HepG2 (cell line): Measurements from ENCODE around the gene FZD4. TPM values are rescaled to one million over a fixed set of nuclear protein-coding genes. Genes with fewer than 3 reads are reported as not detected.

Source experiments
- ATAC-seq: fragments of 200-7000 bp; cut with Tn5 transposase; 3 replicates; pipeline ENCODE4 v1.9.1; 2020; ENCODE audit warnings: mild to moderate bottlenecking, moderate library complexity
- BruUV-seq: library from RNA; stranded (reverse); fragments of 400-500 nt; replicated peaks from 2 replicates; lab custom pipeline; 2021; lab: Mats Ljungman, UMichigan
- CTCF ChIA-PET: fragments of 300-600 bp; formaldehyde crosslinking; extraction: SDS; loops from one replicate; lab custom pipeline; 2021; ENCODE audit warnings: low total read pairs, inconsistent platforms, low intra/inter-chr PET ratio; lab: Yijun Ruan, JAX
- POLR2A ChIA-PET: fragments of 350-600 bp; sonication (Branson Sonifier 250); formaldehyde crosslinking; loops from one replicate; lab custom pipeline; 2020; ENCODE audit warnings: antibody characterized with exemption, inconsistent platforms; lab: Yijun Ruan, JAX
- DNase-seq: peaks from one replicate; pipeline ENCODE4 v3.0.0-alpha.2; 2015; ENCODE audit warnings: low spot score
- FAIRE-seq: peaks from 3 replicates; lab custom pipeline; 2011; peaks lifted over from hg19 to GRCh38; lab: Jason Lieb, UNC
- H2AFZ ChIP-seq: one replicate; pipeline ENCODE4 v1.6.1; 2011; ENCODE audit warnings: low read length, inconsistent platforms
- H3K27ac ChIP-seq: fragments of 300-600 bp; 3 replicates; pipeline ENCODE4 v1.8.0; 2011; ENCODE audit warnings: mixed run types, mild to moderate bottlenecking, mixed read lengths, low read length, inconsistent platforms; ENCODE audit not compliant: insufficient read depth; ENCODE audit errors: extremely low read length
- H3K27me3 ChIP-seq, 2 experiments: fragments of 200-600 bp in 1 of 2; 2 replicates in 1 of 2; 3 replicates in 1 of 2; pipeline versions ENCODE4 v1.6.0 to v1.8.0; 2011; ENCODE audit warnings: low read length in 2 of 2, mild to moderate bottlenecking in 2 of 2, moderate library complexity in 2 of 2, inconsistent platforms in 1 of 2; ENCODE audit not compliant: insufficient read depth in 2 of 2, control insufficient read depth in 1 of 2
- H3K36me3 ChIP-seq, 2 experiments: fragments of 200-600 bp in 1 of 2; replicated peaks in 1 of 2; 2 replicates in 1 of 2; 3 replicates in 1 of 2; pipeline versions ENCODE4 v1.5.1 to v1.8.0; 2011; ENCODE audit warnings: low read length in 2 of 2, inconsistent platforms in 1 of 2; ENCODE audit not compliant: insufficient read depth in 2 of 2, control insufficient read depth in 1 of 2
- H3K4me1 ChIP-seq: 2 replicates; pipeline ENCODE4 v1.5.1; 2012; ENCODE audit warnings: low read length, inconsistent platforms; ENCODE audit not compliant: insufficient read depth
- H3K4me2 ChIP-seq: 2 replicates; pipeline ENCODE4 v1.6.0; 2011; ENCODE audit warnings: low read depth, low read length, inconsistent platforms
- H3K4me3 ChIP-seq, 3 experiments: fragments of 200-600 bp in 1 of 3; sonication (generic), shearing (Covaris generic) in 1 of 3; replicated peaks in 1 of 3; 2 replicates each; pipeline ENCODE4 v1.5.1; 2011 to 2016; ENCODE audit warnings: low read length in 3 of 3, inconsistent platforms in 2 of 3, low read depth in 2 of 3, mild to moderate bottlenecking in 2 of 3, control low read depth in 1 of 3, mixed read lengths in 1 of 3; ENCODE audit not compliant: insufficient read depth in 1 of 3
- H3K79me2 ChIP-seq: one replicate; pipeline ENCODE4 v1.6.1; 2011; ENCODE audit warnings: low read length, inconsistent platforms; ENCODE audit not compliant: insufficient read depth
- H3K9ac ChIP-seq: 2 replicates; pipeline ENCODE4 v1.6.0; 2011; ENCODE audit warnings: mild to moderate bottlenecking, low read depth, low read length, inconsistent platforms; ENCODE audit not compliant: insufficient read depth
- H3K9me3 ChIP-seq: 2 replicates; pipeline ENCODE4 v1.5.1; 2012; ENCODE audit warnings: mild to moderate bottlenecking, low read length
- H4K20me1 ChIP-seq: 2 replicates; pipeline ENCODE4 v1.6.0; 2011; ENCODE audit warnings: inconsistent platforms, mild to moderate bottlenecking, low read length, moderate library complexity; ENCODE audit not compliant: insufficient read depth
- CBX1 ChIP-seq: IDR thresholded peaks from one replicate; pipeline ENCODE4 v1.6.1; 2016; ENCODE audit warnings: antibody characterized with exemption, low read depth
- GATAD1 ChIP-seq: IDR thresholded peaks from 2 replicates; pipeline ENCODE4 v1.6.1; 2016; ENCODE audit warnings: missing genetic modification reagents, missing compliant biosample characterization
- MEF2D ChIP-seq: sonication (generic); formaldehyde crosslinking; IDR thresholded peaks from 2 replicates; pipeline ENCODE4 v1.5.1; 2020; ENCODE audit warnings: mild to moderate bottlenecking, missing genetic modification reagents
- NR2C2 ChIP-seq: sonication (generic); formaldehyde crosslinking; IDR thresholded peaks from 2 replicates; pipeline ENCODE4 v1.4.0; 2020; ENCODE audit warnings: missing genetic modification reagents, mild to moderate bottlenecking, moderate library complexity, borderline replicate concordance
- POLR2AphosphoS2 ChIP-seq: IDR thresholded peaks from 2 replicates; pipeline ENCODE4 v1.6.1; 2011; ENCODE audit warnings: low read depth, low read length, improper control_type of control experiment
- YEATS2 ChIP-seq: sonication (generic); formaldehyde crosslinking; IDR thresholded peaks from 2 replicates; pipeline ENCODE4 v1.4.0; 2020; ENCODE audit warnings: missing genetic modification reagents, borderline replicate concordance
- ZBTB7B ChIP-seq: sonication (generic); formaldehyde crosslinking; IDR thresholded peaks from 2 replicates; pipeline ENCODE4 v1.4.0; 2020; ENCODE audit warnings: missing genetic modification reagents
- ZMAT3 ChIP-seq: sonication (generic); formaldehyde crosslinking; conservative IDR thresholded peaks from 2 replicates; pipeline ENCODE4 v1.7.0; 2021; ENCODE audit warnings: missing genetic modification reagents
- ZNF552 ChIP-seq: sonication (generic); formaldehyde crosslinking; IDR thresholded peaks from 2 replicates; pipeline ENCODE4 v1.9.0; 2022; ENCODE audit warnings: missing genetic modification reagents, mild to moderate bottlenecking, borderline replicate concordance
- ZNF564 ChIP-seq: sonication (generic); formaldehyde crosslinking; IDR thresholded peaks from 2 replicates; pipeline ENCODE4 v1.8.1; 2023; ENCODE audit warnings: mild to moderate bottlenecking, missing genetic modification reagents
- ZNF703 ChIP-seq: sonication (generic); formaldehyde crosslinking; IDR thresholded peaks from 2 replicates; pipeline ENCODE4 v1.5.1; 2020; ENCODE audit warnings: missing genetic modification reagents, mild to moderate bottlenecking, moderate library complexity, borderline replicate concordance
- ZNF709 ChIP-seq: sonication (generic); formaldehyde crosslinking; IDR thresholded peaks from 2 replicates; pipeline ENCODE4 v1.5.0; 2020; ENCODE audit warnings: mild to moderate bottlenecking, missing genetic modification reagents
- ZNF775 ChIP-seq: sonication (generic); formaldehyde crosslinking; IDR thresholded peaks from 2 replicates; pipeline ENCODE4 v1.4.0; 2020; ENCODE audit warnings: missing genetic modification reagents, mild to moderate bottlenecking, moderate library complexity, borderline replicate concordance
- ZNF788 ChIP-seq: sonication (generic); formaldehyde crosslinking; IDR thresholded peaks from 2 replicates; pipeline ENCODE4 v1.5.0; 2020; ENCODE audit warnings: mild to moderate bottlenecking, missing genetic modification reagents, borderline replicate concordance
- WGBS: methylation state at CpG from one replicate; pipeline ENCODE4 v1.1.6; 2017; ENCODE audit warnings: low lambda C conversion rate; 5-methylcytosine and 5-hydroxymethylcytosine counted together
- in situ Hi-C: cut with HindIII; loops from 2 replicates; pipeline ENCODE4 v1.10.0; 2017; ENCODE audit warnings: low pct_unique_long_range_greater_than_20kb; ENCODE audit not compliant: extremely low pct_ligation_motif_present
- intact Hi-C: fragments of 100-400 bp; cut with micrococcal nuclease; formaldehyde crosslinking; loops from one replicate; pipeline ENCODE4 v1.10.0; 2022; ENCODE audit not compliant: unreplicated experiment
- polyA plus RNA-seq, 8 experiments: library from polyadenylated mRNA; depleted of rRNA in 3 of 8; stranded (reverse) in 7 of 8; unstranded in 1 of 8; fragments of >200 nt; fragmentation: Illumina TruSeq in 4 of 8; extraction: Trizol in 4 of 8; gene quantifications; 2 replicates each; pipeline versions ENCODE4 v1.2.1 to v1.2.3, GENCODE V29; 2011 to 2016; ENCODE audit warnings: low read depth in 4 of 8, missing spikeins in 1 of 8, mixed read lengths in 1 of 8; ENCODE audit not compliant: insufficient read depth in 1 of 8
- total RNA-seq, 5 experiments: library from RNA; depleted of rRNA; stranded (reverse); fragments of >200 nt; fragmentation: Illumina TruSeq; extraction: Trizol; gene quantifications; 2 replicates each; pipeline ENCODE4 v1.2.3, GENCODE V29; 2016; ENCODE audit warnings: low read depth in 1 of 5
- TF ChIP-seq, protein P1 (sequence below): sonication (generic); formaldehyde crosslinking; IDR thresholded peaks from 2 replicates; pipeline ENCODE4 v1.4.0; 2020; ENCODE audit warnings: missing genetic modification reagents
- TF ChIP-seq, protein P2 (sequence below): sonication (generic); formaldehyde crosslinking; IDR thresholded peaks from 2 replicates; pipeline ENCODE4 v1.8.1; 2022; ENCODE audit warnings: low read depth, mild to moderate bottlenecking, missing genetic modification reagents
- TF ChIP-seq, protein P3 (sequence below): sonication (generic); formaldehyde crosslinking; conservative IDR thresholded peaks from 2 replicates; pipeline ENCODE4 v1.8.1; 2023; ENCODE audit warnings: missing genetic modification reagents

Gene FZD4
- total and polyA plus RNA-seq, 2 of the 13 experiments (the other 11 are each of a cell fraction or from before 2014, with no cell fraction given): 46.5 to 70.4 TPM

GRCh38 chr11:86941077-86941870, 13.9 kb downstream of the FZD4 start:
- BruUV-seq: TSS peak; percentile 33
- H4K20me1 ChIP-seq: no peaks in the 10 kb centered on the region
- ChIA-PET POLR2A (interaction anchor here (0.7 to 5.2 kb wide), 21 partner anchors 13 to 1396 kb away, joined by 3 to 287 read pairs (median 4); partner anchors contain the start of genes CTSC, FZD4 and TMEM135), CTCF (interaction anchor here (4.8 kb wide), 1 partner anchor 349 kb away, joined by 29 read pairs; no protein-coding TSS in a partner anchor)
- WGBS: 2% methylated on average over 7 of the region's 7 CpGs
- H3K9me3 ChIP-seq: no peaks in the 10 kb centered on the region
- H3K4me3 ChIP-seq: peak overlapping the region; percentile 56 to 71 (median 67); a peak in 5 of 6 replicates
- H3K36me3 ChIP-seq: peaks cover 0 to 5% of the 10 kb centered on the region in 2 experiments; a peak in 2 of 5 replicates
- peak overlapping the region; percentile 75 for H3K9ac ChIP-seq
- intact Hi-C loops: loop anchor here (1.0 to 5.0 kb wide), 5 partner anchors 14 to 156 kb away; partner anchors contain the start of gene FZD4
- FAIRE-seq: peak; percentile 76
- peak overlapping the region; percentile 99 for H3K4me2 ChIP-seq
- peaks cover 4% of the 10 kb centered on the region for H3K79me2 ChIP-seq
- peak overlapping the region; percentile 94 for H3K27ac ChIP-seq
- peak; percentile 82 for ATAC-seq
- peak; percentile 95 for DNase-seq
- no peak overlapping the region for H2AFZ ChIP-seq
- no peaks in the 10 kb centered on the region; a peak in 1 of 5 replicates for H3K27me3 ChIP-seq
- in situ Hi-C loops: no loop called here
- peaks cover 49% of the 10 kb centered on the region for H3K4me1 ChIP-seq
- no peak for TF ChIP-seq ZNF703
- no peak for TF ChIP-seq ZNF788 (CRISPR knock-in tag)
- no peak; the same call in 1 of the 2 replicates for TF ChIP-seq NR2C2 (CRISPR knock-in tag)
- TF ChIP-seq, protein P1, sequence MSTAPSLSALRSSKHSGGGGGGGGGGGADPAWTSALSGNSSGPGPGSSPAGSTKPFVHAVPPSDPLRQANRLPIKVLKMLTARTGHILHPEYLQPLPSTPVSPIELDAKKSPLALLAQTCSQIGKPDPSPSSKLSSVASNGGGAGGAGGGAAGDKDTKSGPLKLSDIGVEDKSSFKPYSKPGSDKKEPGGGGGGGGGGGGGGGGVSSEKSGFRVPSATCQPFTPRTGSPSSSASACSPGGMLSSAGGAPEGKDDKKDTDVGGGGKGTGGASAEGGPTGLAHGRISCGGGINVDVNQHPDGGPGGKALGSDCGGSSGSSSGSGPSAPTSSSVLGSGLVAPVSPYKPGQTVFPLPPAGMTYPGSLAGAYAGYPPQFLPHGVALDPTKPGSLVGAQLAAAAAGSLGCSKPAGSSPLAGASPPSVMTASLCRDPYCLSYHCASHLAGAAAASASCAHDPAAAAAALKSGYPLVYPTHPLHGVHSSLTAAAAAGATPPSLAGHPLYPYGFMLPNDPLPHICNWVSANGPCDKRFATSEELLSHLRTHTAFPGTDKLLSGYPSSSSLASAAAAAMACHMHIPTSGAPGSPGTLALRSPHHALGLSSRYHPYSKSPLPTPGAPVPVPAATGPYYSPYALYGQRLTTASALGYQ (CRISPR knock-in tag): peak; percentile 75; the same call in 1 of the 2 replicates
- TF ChIP-seq ZNF709 (CRISPR knock-in tag): no peak
- TF ChIP-seq YEATS2 (CRISPR knock-in tag): peak; percentile 47; the same call in 1 of the 2 replicates
- TF ChIP-seq, protein P2, sequence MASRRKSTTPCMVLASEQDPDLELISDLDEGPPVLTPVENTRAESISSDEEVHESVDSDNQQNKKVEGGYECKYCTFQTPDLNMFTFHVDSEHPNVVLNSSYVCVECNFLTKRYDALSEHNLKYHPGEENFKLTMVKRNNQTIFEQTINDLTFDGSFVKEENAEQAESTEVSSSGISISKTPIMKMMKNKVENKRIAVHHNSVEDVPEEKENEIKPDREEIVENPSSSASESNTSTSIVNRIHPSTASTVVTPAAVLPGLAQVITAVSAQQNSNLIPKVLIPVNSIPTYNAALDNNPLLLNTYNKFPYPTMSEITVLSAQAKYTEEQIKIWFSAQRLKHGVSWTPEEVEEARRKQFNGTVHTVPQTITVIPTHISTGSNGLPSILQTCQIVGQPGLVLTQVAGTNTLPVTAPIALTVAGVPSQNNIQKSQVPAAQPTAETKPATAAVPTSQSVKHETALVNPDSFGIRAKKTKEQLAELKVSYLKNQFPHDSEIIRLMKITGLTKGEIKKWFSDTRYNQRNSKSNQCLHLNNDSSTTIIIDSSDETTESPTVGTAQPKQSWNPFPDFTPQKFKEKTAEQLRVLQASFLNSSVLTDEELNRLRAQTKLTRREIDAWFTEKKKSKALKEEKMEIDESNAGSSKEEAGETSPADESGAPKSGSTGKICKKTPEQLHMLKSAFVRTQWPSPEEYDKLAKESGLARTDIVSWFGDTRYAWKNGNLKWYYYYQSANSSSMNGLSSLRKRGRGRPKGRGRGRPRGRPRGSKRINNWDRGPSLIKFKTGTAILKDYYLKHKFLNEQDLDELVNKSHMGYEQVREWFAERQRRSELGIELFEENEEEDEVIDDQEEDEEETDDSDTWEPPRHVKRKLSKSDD (CRISPR knock-in tag): no peak
- no peak for TF ChIP-seq ZMAT3 (CRISPR knock-in tag)
- TF ChIP-seq POLR2AphosphoS2: no peak
- TF ChIP-seq, protein P3, sequence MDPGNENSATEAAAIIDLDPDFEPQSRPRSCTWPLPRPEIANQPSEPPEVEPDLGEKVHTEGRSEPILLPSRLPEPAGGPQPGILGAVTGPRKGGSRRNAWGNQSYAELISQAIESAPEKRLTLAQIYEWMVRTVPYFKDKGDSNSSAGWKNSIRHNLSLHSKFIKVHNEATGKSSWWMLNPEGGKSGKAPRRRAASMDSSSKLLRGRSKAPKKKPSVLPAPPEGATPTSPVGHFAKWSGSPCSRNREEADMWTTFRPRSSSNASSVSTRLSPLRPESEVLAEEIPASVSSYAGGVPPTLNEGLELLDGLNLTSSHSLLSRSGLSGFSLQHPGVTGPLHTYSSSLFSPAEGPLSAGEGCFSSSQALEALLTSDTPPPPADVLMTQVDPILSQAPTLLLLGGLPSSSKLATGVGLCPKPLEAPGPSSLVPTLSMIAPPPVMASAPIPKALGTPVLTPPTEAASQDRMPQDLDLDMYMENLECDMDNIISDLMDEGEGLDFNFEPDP: no peak
- 0 out of 2 replicates have a peak, but pooled peaks have one; percentile 41 for TF ChIP-seq ZNF564 (CRISPR knock-in tag)
- no peak for TF ChIP-seq ZNF775 (CRISPR knock-in tag)
- TF ChIP-seq MEF2D (CRISPR knock-in tag): peak; percentile 99
- TF ChIP-seq CBX1: no peak
- no peak for TF ChIP-seq ZNF552 (CRISPR knock-in tag)
- peak; percentile 96 for TF ChIP-seq ZBTB7B
- TF ChIP-seq GATAD1: 0 out of 2 replicates have a peak, but pooled peaks have one; percentile 22
